Stimulated activated CD8-positive, alpha-beta memory T cell treated with anti-CD3 and anti-CD28 coated beads, Interleukin-15, amount 100 ng/mL, for 4 hours (primary cell): ENCODE results near the gene CMTM8.

ENCODE experiments used
- DNase-seq, 2 donors: peaks; one replicate each; pipeline ENCODE4 v3.0.0-alpha.2; 2020; ENCODE audit warnings: low read depth in 2 of 2

The CMTM8 gene

DNA sequence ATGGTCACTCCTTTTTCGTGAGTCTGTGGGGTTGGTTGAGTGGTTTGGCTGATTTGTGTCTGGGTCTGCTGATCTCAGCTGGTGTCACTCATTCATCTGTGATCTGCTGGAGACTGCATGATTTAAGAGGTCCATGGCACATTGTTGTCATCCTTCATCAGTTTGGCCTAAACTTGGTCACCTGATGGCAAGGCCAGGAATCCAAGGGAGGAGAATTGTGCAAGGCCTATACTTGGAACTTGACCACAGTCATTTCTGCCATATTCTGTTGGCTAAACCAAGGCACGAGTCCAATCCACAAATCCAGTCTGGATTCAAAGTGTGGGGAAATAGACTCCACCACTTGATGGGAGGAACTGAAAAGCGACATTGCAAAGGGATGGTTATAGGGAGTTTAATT is 67.6 kb downstream of the CMTM8 start:
- no peak for DNase-seq

DNA sequence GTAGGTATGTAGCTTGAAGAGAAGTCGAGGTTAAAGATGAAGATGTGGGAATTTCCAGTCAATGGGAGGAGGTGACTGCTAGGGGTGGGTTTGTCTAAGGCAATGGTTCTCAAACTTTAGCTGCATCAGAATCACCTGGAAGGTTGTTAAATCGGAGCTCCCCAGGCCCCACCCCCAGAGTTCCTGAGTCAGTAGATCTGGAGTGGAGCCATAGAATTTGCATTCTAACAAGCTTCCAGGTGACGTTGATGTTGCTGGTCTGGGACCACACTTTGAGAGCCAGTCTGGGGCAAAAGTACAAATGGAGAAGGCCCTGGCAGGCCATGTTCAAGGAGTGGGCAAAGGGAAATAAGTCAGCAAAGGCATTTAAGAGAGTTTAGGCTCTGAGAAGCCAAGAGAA is 69.1 kb downstream of the CMTM8 start:
- DNase-seq: no peak

DNA sequence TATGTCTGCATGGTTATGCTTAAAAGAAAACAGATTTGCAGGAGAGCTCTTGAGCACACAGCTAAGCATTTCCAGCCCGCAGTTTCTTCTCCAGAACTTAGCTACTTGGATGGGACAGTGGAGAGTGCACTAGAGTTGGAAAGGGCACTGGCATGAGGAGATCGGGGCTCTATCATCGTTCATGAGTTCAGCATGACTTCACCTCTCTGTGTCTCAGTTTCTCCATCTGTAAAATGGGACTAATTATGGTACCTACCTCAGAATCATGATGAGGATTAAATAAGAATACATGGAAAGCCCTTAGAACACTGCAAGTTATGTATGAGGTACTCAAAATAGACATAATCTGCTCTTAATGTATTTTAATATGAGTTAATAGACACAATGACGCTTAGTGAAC is 69.9 kb downstream of the CMTM8 start:
- DNase-seq: no peak

- no peak for DNase-seq
These were observed 71.3 kb downstream of the CMTM8 start for GRCh38 chr3:32309654-32310242.

DNA sequence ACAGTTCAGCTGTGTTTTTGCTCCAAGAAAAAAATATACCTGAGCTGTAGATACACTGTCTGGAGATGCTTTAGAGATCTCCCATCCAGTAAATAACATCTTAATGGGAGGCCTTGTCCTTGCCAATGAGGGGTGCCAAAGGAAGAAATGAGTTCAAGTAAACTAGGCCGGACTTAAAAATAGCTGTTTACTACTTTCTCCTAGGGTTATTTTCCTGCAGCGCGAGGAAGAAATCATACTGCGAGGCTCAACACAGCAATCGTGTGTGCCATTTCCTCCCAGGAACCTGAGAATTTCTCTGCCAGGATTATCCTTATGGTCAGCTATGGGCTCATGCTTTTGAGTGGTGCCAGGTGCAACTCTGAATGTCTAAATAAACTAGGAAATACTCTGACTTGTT is 71.9 kb downstream of the CMTM8 start:
- no peak for DNase-seq

- no peak for DNase-seq
These were observed 72.7 kb downstream of the CMTM8 start for GRCh38 chr3:32310918-32311839.

GRCh38 chr3:32312251-32312650 is 73.8 kb downstream of the CMTM8 start:
- no peak for DNase-seq

- no peak for DNase-seq
These were observed 74.7 kb downstream of the CMTM8 start for GRCh38 chr3:32313169-32313568.

- DNase-seq: no peak
These were observed 75.4 kb downstream of the CMTM8 start for GRCh38 chr3:32313723-32314473.

GRCh38 chr3:32315441-32315840 is 77.0 kb downstream of the CMTM8 start:
- no peak for DNase-seq

DNA sequence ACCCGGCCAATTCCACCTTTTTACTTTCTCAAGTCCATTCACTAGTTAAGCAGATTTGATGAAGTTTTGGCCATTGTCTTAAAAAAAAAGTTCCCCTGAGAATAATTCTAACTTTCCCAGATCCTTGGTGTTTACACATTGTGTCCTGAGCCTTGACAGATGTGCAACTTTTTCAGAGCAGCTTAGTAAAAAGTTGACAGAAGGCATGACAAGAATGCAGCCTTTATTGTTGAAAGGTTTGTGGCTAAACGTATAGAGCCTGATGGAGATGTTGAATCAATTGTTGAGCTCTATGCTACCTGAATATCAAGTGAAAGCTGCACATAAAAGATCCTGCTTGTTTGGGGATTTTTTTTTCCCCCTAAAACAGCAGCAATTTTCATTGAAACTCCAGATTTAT is 77.8 kb downstream of the CMTM8 start:
- no peak for DNase-seq

- no peak for DNase-seq
These were observed 78.5 kb downstream of the CMTM8 start for GRCh38 chr3:32316976-32317375.

- DNase-seq: no peak
These were observed 81.1 kb downstream of the CMTM8 start for GRCh38 chr3:32319607-32320006.

DNA sequence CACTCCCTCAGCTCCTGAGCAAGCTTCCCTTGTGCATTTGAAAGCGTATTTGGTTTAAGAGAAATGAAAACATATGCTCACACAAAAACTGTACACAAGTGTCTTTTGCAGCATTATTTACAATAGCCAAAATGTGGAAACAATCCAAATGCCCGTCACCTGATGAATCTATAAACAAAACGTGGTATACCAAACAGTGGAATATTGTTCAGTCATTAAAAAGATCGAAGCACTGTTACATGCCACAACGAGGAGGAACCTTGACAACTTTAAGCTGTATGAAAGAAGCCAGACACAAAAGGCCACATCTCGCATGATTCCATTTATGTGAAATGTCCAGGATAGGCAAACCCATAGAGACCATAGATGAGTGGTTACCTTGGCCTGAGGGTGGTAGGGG is 81.6 kb downstream of the CMTM8 start:
- no peak for DNase-seq

DNA sequence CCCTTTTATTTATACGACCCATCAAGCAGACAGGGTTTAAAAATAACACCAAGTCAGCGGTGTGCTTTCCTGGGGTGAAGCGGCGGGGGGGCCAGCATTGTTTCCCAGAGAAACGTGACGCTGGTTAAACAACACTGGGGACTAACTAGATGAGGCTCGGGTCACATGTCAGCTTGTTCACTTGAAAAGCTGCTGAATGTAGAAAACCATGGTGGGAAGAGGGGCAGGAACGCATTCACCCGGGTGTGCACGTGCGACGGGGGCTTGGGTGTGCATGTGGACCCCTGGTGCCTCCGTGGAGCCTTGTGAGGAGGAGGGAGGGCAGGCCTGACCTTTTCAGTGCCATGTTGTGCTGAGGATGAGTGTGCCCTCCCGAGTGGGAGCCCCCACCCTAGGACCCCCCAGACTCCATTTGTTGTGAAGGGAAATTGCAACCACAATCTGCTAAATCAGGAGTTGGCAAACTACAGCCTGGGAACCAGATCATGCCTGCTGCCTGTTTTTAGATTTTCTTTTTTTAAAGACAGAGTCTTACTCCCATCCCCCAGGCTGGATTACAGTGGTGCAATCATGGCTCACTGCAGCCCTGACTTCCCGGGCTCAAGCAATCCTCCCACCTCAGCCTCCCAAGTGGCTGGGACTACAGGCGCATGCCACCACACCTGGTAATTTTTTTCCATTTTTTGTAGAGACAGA is 82.8 kb downstream of the CMTM8 start:
- no peak for DNase-seq

- no peak for DNase-seq
These were observed 83.8 kb downstream of the CMTM8 start for GRCh38 chr3:32322311-32322710.

- DNase-seq: no peak
These were observed 85.1 kb downstream of the CMTM8 start for GRCh38 chr3:32323604-32324003.

DNA sequence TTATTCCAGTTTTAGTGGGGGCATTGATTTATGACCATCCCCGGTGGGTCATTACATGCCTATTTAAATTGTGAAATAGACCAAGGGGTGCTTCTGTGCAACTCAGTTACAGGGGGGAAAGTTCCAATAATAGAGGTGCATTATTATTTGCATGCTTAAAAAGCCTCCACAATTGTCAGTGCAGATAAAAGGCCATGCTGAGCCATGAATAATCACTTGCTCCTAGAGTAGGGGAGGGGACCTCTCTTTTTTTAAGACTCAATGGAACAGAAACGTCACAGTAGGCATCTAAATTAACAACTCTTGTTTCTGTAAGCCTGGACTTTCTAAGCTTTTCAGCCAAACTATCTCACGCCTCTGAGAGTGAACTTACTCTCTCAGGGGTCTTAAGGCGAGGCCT is 86.7 kb downstream of the CMTM8 start:
- DNase-seq: no peak

GRCh38 chr3:32325927-32326326 is 87.4 kb downstream of the CMTM8 start:
- DNase-seq: no peak

- DNase-seq: no peak
These were observed 88.3 kb downstream of the CMTM8 start for GRCh38 chr3:32326795-32327194.

GRCh38 chr3:32334675-32335074 is 96.2 kb downstream of the CMTM8 start:
- DNase-seq: peak in 1 of 2 donors; percentile 10
